GM12878 (cell line): ENCODE results near the gene ZBED4.

ENCODE experiments used
- CEBPB ChIP-seq, 2 experiments: fragments of 150-350 bp in 1 of 2; IDR thresholded peaks; 2 replicates each; pipeline ENCODE4 v1.6.1; 2012 to 2014; ENCODE audit warnings: low read depth in 2 of 2, low read length in 2 of 2, borderline replicate concordance in 1 of 2, inconsistent platforms in 1 of 2
- NBN ChIP-seq: fragments of 450-650 bp; IDR thresholded peaks from 2 replicates; pipeline ENCODE4 v1.6.1; 2016
- POLR2A ChIP-seq: IDR thresholded peaks from 2 replicates; pipeline ENCODE4 v1.6.1; 2011; ENCODE audit warnings: low read depth, mild to moderate bottlenecking, low read length
- POLR2AphosphoS5 ChIP-seq: IDR thresholded peaks from 2 replicates; pipeline ENCODE4 v1.6.1; 2011; ENCODE audit warnings: mild to moderate bottlenecking, low read length, inconsistent platforms

- no peak for TF ChIP-seq CEBPB (IDR thresholded peaks at IDR 0.05; ENCODE audit: borderline replicate concordance in 1 of 2, low read depth in 2 of 2, low read length in 2 of 2)
- no peak for TF ChIP-seq POLR2AphosphoS5
- TF ChIP-seq NBN = no peak
- TF ChIP-seq POLR2A = no peak
Measured at GRCh38 chr22:49905465-49905864, 51.8 kb downstream of the ZBED4 start.
